Suppressor macrophage treated with lipopolysaccharide for 1 hour (primary cell): Measurements from ENCODE around the gene MYADML2.
"Not testable (repeated sequence)": the region's sequence is repeated elsewhere in the genome, so short reads cannot be mapped to it uniquely, and the experiment has no call there.

Source experiments
- DNase-seq, 3 donors: peaks; one replicate each; pipeline ENCODE4 v3.0.0-alpha.2; 2020 to 2022

Gene MYADML2

DNA sequence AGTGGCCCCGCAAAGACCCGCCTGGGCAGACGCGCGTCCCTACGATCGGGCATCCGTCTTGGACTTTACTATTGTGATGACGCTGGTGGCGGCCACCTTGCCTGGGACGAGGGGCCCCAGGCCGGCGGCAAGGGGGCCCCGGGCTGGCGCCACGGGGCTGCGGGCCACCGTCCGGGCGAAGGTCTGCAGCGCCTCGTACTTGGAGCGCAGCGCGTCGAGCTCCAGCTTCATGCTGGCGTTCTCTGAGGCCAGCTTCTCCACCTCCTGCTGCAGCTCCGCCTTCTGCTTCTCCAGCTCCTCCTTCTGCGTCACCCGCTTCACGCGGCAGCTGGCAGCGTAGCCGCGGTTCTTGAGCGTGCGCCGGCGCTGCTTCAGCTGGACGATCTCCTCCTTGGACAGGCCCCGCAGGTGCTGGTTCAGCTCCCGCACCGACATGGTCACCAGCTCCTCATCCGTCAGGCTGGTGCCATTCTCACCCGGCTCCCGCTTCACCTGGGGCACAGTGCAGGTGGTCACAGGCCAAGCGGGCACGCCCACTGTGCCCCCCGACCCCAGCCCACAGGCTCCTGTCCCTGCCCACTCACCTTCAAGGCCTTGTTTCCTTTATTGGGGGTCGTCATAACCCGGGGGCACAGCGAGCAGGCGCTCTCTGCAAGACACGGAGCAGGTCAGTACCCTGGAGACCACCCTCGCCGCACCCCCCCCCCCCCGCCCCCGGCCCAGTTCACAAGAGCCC lies 24.3 kb downstream of the MYADML2 start:
- peak in 1 of 3 donors; percentile 42 for DNase-seq

DNA sequence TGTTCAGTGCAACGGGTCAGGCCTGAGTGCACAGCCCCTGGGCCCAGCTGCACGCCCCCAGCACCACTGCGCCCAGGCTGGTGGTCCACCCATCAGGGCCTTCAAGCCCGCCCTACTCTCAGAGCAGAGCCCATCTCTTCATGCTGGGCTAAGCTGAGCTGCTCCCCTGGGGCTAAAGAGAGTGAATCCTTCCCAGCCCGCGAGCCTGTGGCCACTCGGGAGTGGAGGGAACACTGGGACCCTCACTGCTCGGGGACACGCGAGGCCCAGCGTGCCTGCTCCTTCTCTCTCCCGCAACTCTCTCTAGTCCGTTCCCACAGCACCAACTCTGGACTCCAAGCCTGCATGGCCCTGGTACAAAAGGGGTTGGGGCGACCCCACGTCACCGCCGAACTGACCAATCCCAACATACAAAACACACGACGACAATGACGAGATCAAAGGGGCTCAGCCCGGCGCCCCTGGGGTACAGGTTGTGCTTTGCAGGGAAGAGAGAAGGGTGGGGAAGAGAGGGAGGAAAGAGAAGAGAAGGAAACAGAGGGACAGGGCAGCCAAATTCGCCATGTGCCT lies 25.0 kb downstream of the MYADML2 start:
- no peak for DNase-seq

DNA sequence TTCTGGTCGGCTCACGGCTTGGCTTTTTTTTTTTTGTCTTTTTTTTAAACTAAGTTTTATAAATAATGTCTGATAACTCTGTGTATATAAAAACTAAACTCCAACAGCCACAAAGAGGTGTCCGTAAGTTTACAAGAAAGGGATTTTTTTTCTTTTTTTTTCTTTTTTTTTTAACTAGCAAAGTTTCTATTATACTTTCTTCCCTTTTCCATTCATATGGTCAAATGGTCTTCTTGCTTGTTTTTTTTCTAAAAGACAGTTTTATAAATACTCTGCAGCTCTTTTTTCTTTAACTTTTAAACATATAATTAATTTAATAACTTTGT lies 25.5 kb downstream of the MYADML2 start:
- DNase-seq: no peak

DNA sequence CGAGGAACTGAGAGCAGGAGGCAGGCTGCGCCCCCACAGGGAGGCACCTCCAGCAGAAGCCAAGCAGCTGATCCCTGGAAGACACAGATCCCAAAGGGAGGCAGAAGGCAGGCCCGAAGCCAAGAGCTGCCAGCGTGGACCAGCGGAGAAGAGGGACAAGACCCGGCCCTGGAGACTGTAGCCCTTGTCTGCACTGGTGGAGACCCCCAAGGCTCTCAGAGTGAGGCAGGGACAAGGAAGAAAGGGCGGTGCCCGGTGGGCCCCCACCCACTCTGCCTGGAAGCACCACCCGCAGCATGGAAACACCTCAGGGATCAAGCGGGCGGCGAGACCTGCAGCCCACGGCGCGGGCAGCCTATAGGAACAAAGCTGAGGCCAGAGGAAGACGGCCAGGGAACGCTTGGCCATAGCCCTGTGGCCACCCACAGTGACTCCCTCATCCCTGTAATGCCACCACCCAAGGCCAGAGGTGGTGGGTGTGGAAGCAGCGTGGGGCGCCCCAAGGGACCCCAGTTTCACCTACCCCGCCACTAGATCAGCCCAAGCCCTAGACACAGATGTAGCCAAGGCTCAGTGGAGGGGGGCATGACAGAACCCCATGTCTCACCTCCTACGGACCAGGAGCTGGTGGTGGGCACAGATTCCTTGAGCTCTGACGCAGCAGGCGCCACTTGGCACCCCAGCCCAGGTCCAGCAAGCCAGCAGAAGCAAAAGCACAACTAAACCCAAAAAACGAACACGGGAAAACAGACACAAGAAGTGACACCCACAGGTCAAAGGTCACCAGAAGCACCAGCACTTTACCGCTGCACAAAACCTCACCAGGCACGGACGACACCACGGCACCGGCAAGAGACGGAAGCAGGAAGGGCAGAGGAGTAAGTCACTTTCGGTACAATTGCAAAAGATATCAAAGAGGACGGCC lies 26.2 kb downstream of the MYADML2 start:
- DNase-seq: peak; percentile 62 to 68 (median 64)

DNA sequence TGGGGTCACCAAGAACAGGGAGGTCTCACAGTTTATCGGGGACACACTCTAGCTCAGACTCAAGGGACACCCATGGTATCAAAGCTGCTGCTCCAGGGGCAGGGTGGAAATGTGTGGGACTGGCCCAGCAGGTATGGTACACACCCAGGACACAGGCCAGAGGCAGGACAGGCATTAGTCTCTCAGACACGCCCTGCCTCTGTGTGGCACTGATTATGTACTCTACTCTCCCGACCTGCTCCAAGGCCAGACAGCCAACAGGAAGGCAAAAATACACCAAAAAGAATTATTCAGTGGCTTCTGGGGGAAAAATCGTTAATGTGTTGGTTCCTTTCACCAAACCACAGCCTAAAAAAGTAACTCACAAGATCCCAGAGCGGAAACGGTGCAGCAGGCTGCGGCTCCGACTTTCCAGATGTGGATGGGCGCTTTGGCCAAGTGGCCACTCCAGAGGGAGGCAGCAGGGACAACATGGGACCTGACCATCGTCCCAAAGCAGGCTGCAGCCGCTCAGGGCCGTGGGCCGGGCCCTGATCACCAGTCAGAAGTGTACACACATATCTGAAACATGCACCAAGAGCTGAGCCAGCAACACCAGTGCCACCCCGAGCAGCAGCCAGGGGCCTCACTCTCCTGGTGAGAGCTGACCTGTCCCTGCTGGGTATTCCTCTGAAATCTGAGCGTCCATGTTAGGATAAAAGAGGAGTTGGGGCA lies 28.0 kb downstream of the MYADML2 start:
- no peak for DNase-seq

DNA sequence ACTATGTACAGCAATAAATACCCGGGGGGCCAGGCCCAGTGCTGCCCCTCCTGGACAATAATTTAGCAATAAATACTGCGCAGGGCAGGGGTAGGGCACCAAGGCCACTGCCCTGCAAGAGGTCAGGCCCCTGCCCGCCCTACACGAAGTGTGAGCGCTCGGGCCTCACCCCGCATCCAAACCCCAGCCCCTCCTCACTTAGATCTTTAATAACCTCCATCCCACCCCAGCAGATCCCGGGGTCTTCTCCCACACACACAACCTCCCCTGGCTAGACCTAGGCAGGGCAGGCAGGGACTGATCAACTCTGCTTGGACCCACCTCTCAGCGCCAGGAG lies 28.7 kb downstream of the MYADML2 start:
- not testable (repeated sequence) for DNase-seq

DNA sequence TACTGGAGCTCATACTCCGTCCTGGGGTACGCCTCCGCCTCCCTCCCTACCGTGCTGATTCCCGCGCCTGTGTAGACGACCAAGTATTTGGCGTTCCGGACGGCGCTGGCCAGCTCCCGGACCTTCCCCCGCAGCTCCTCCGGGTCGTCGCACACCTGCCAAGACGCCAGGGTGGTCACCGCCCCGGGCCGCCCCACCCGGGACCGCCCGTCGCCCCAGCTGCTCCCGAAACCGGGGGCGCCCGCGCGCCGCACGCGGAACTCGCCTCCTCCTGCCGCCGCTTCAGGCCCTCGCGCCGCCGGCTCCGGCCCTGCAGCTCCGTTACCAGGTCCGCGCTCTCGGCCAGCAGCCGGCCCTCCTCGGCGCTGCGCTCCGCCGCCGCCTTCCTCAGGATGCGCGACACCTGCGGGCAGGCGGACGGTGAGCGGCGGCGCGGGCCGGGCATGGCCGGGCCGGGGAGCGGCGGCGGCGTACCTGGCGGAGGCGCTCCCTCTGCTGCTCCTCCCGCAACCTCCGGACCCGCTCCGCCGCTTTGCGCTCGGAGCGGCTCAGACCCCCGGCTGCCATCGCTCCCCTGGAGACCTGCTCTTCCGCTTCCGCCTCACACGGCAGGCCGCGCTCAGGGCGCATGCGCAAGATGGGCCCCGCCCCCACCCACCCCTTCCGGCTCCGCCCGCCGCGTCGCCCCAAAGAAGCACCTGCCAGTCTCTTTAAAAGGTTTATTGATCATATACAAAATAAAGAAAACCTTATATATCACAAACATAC lies 29.3 kb downstream of the MYADML2 start, which contains the start of gene SIRT7:
Gene SIRT7, minus strand, starts transcription at position 612 of the 768 bp plus-strand sequence. Its CDS starts 45 bp downstream, at position 567.
- DNase-seq: peak; percentile 87 to 94 (median 92)

DNA sequence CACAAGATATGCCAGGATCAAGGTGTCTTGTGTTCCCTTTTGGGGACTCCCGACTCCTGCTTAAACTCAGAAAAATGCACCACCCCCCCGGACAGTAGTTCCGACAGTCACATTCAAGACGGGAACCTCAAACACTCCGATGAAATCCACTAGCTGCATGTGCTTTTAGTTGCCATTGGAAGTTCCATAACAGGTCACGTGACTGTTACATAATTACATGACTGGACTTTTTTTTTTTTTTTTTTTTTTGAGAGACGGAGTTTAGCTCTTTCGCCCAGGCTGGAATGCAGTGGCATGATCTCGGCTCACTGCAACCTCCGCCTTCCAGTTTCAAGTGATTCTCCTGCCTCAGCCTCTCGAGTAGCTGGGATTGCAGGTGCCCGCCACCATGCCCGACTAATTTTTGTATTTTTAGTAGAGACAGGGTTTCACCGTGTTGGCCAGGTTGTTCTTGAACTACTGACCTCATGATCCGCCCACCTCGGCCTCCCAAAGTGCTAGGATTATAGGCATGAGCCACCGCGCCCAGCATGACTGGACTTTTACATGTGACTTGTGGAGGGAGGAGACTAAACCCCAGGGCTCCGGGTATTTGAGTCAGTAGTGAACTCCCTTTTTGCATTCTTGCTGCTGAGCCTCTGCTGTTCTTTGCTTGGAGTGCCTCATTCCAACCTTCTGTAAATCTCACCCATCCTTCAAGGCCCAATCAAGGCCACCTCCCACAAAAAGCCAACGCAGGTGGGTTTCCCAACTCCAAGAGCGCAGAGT lies 30.6 kb downstream of the MYADML2 start:
- DNase-seq: peak; percentile 83 to 88 (median 87)

DNA sequence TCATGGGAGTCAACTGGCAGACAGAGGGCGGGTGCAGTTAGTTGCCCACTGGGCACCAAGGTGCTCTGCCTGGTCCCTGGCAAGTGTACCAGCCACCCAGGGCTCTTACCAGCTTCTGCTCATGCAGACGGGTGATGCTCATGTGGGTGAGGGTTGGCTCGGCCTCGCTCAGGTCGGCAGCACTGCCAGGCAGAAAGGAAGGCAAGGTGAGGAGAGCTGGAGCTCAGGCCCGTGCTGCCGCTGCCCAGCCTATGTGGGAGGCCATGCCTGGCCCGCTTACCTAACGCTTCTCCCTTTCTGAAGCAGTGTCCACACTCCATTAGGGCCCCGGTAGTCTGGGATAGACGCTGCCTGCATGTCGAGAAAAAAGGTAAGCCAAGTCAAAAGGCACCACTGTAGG lies 31.7 kb downstream of the MYADML2 start:
- DNase-seq: no peak

DNA sequence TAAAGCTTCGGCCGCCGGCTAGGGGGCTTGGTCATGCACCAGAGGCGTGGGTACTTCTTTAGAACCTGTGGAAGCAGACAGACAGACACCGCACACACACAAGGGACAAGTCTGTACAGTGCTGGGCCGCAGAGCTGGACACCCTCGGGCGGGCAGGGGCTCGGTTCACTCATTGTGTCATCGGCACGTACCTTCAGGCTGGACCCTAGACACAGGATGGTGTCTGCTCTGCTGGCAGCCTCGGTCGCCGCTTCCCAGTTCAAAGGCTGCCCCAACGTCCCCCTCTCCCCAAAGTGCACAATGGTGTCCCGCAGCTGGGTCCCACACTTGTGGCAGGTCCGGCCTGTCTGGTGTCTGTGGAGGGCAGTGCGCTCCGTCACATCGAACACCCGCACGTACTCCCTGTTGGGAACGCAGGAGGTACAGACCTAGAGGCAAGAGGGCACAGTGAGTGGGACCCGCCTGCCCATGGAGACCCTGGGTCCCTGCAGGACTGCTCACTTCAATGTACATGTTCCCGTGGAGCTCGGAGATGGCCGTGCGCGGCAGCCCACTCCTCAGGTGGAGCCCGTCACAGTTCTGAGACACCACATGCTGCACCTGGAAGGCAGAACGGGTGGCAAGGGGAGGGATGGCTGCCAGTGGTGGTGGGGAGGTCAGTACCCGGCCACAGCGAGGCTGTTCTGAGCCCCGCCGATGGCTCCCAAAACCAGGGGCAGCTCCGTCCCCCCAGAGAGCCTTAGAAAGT lies 32.8 kb downstream of the MYADML2 start:
- no peak for DNase-seq

DNA sequence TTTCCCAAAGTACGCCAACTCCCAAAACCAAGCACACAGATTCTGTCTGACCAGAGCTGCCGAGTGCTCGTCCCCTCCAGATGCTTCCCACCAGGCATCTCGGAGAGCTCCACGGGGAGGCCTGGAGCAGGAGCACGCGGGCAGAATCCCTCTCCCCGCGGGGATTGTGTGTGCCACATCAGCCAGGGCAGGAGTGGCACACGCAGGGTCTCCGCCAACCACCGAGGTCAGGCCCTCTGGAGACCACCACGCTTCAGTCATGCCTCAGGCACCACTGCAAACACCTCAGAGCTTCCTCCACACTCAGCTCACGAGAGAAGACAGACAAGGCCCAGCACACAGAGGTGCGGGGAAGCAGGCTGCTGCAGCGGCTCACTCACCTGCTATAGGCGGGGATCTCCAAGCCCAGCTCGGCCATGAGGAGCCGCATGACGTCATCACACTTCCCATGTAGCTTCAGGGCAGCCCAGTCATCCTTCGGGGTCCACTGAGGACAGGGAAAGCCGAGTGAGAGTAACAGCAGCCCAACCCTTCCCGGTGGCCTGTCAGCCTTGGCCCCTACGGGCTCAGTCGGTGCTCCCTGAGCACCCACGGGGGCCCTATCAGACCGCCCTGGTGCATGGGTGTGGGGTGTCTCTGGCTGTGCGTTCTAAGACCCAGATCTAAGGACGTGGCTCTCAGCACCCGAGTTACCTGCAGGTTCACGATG lies 33.5 kb downstream of the MYADML2 start:
- DNase-seq: no peak

DNA sequence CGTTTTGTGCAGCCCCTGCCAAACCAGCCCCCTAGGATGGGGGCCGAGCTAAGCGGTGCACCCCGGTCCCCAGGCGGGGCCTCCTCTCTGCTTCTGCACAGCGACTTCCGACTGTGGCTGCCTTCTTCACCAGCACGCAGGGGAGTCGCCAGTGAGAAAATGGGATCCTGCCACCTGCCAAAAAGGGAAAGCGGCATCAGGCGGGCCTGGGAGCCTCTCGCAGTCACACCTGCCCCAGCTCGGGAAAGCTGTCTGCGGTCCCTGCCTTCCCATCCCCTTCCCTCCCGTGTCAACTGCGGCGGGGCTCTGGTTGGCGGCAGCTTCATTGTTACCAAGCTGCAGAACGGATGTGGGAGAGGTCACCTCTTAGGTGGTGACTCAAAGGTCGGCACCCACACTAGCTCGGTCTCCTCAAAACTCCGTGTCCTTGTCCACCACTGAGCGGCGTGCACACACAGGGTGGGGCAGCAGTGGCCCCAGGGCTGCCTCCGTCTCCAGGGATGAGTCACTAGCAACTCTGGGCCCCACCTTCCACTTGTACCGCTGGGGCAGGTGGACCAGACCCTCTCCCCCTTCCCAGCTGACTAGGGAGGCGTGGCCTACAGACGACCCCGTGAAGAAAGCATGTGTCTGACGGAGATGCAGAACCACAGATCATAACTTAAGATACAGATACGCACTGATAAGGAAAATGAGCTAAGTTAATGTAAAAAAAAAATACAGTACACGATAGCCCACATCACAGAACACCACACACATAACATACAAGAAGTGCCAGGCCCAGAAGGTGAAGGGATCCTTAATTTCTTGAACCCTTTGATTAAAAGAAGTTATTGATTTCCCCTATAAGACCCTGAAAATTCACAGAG lies 34.4 kb downstream of the MYADML2 start:
- DNase-seq: no peak

DNA sequence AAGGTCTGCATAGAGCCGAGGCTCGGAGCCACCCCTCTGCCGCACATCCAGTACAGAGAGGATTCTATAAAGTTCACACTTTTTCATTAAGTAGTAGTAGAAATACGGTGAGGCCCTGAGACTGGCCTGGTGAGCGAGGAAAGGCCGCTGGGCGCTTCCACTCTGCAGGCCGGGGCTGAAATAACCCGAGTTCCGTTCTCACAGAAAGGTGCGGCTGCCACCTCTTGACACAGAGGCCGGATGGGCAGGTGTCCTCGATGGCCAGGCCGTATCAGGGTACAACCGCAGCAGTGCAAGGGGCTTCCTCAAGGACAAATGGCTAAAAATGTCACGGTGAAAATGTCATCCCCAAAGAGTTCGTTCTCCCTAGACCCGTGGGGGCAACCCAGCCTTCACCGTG lies 35.1 kb downstream of the MYADML2 start:
- DNase-seq: no peak

DNA sequence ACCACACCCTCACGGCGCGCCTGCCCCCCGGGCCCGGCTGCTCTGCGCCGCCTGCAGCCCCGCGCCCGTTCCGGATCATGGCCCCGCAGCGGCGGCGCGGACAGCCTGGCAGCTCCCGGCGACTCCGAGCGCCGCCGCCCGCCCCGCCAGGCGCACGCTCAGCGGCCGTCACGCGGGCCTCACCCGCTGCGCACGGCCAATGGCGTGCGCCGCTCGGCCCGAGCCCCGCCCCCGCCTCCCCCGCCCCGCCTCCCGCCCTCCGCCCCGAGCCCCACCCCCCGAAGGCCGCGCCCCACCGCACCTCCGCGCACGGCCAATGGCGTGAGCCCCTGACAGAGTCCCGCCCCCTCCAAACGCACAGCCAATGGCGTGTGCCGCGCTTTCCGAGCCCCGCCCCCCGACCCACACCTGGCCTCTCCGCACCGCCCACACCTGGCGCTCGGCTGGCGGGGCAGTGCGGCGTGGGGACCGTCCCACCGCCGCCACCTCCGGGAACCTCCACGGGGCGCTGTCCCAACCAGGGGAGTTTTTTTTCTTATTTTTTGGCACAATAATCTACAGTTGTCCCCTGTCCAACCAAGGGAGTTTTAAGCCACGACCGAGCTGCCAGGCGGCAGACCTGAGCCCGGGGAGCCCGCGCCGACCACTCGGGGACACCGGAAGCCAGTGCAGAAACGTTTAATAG lies 35.6 kb downstream of the MYADML2 start, which contains the start of gene PCYT2:
Gene PCYT2, minus strand, starts transcription at position 123 of the 685 bp plus-strand sequence. Its CDS starts 44 bp downstream, at position 79.
- DNase-seq: peak; percentile 89 to 96 (median 94)

DNA sequence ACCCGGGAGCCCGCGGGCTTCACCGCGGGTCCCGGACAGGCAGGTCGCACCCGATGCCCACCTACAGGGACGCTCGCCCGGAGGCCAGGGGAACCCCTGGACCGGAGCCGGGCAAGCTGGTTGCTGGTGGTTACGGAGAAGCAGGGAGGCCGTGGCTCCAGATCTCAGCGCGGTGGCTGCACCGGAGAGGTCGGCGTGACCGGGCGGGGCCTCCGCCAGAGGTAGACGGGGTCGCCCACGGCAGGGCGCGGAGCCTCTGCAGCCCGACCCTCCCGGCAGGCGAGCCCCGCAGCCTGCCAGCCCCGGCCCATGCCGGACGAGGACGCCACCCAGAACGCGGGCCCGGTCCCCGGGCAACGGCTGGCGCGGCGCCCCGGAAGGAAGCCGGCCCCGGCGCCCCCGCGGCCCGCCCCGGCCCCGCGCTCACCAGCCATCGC lies 36.2 kb downstream of the MYADML2 start:
- DNase-seq: no peak

DNA sequence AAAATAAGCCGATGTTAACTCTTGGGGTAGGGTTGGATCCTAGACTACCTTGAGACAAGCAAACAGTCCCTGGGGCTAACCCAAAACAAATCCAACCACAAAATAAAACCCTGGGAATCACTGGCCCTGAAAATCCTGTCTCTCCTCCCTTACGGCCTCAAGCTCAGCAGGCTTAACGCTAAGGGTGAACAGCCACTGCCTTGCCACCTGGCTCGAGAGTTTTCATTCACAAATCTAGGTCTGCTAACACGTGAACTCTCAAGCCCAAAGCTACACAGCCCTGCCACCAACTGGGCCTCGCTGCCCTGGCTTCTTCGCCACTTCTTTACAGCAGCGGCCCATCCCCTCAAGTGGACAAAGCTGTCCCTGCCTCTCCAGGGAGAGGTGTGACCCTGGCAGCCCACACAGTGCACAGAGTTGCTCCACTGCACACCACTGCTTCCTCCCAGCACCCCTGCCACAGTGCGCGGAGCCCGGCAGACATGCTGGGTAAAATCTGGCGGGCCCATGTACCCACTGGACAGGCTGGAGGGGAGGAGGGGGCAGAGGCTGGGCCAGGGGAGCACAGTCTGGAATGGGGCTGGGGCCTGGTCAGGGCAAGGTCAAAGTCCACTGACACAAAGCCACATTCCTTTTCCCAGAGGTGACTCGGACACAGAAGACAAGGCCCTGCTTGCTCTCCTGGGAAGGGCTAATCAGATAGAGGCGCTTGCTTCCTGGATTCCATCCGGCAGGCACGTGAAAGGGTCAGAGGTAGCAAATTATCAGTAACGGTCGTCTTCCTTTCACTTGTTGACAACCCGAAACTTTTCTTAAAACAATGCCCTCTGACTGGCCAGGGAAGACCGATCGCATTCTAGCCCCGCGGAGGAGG lies 36.8 kb downstream of the MYADML2 start:
- DNase-seq: peak in 2 of 3 donors; percentile 31 to 44

DNA sequence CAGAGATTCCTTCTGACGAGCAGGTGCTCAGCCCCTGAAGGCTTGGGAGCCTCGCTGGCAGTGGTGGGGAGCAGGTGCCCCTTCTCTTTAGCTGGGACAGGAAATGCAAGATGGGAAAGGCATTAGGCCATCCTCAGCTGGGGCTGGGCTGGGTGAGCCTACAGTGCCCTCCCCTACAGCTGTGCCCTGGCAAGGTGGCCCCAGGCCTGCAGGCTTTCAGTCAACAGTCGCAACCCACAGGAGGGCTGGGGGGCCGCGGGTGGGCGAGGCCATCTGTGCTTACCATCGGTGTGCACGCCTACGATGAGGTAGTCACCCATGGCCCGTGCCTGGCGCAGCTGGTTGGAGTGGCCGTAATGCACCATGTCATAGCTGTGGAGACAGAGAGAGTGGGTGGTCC lies 37.8 kb downstream of the MYADML2 start:
- no peak for DNase-seq
